ENCODE data around the gene KLRC2.
"Not testable (repeated sequence)": the region's sequence is repeated elsewhere in the genome, so short reads cannot be mapped to it uniquely, and the experiment has no call there.

The KLRC2 gene

GRCh38 chr12:10409392-10409791 is 26.4 kb downstream of the KLRC2 start, which contains the start of gene KLRC4:
Gene KLRC4, minus strand, starts transcription at chr12:10409757. Its CDS starts 182 bp downstream, at chr12:10409575.
- in situ Hi-C loops (cut with HindIII; ENCODE audit: low pct_ligation_motif_present, low pct_unique_long_range_greater_than_20kb, low sequenced_read_pairs): no loop called here
- no peak for DNase-seq

GRCh38 chr12:10408842-10409241 is 27.0 kb downstream of the KLRC2 start:
- no peak for DNase-seq
- in situ Hi-C loops (cut with HindIII; ENCODE audit: low pct_ligation_motif_present, low pct_unique_long_range_greater_than_20kb, low sequenced_read_pairs): no loop called here

GRCh38 chr12:10406725-10407124 is 29.1 kb downstream of the KLRC2 start:
- in situ Hi-C loops (cut with HindIII; ENCODE audit: low pct_ligation_motif_present, low pct_unique_long_range_greater_than_20kb, low sequenced_read_pairs): no loop called here
- DNase-seq: no peak

GRCh38 chr12:10405294-10405693 is 30.5 kb downstream of the KLRC2 start:
- no peak for DNase-seq
- in situ Hi-C loops (cut with HindIII; ENCODE audit: low pct_ligation_motif_present, low pct_unique_long_range_greater_than_20kb, low sequenced_read_pairs): no loop called here

GRCh38 chr12:10404798-10405197 is 31.0 kb downstream of the KLRC2 start:
- no peak for DNase-seq
- in situ Hi-C loops (cut with HindIII; ENCODE audit: low pct_ligation_motif_present, low pct_unique_long_range_greater_than_20kb, low sequenced_read_pairs): no loop called here

- DNase-seq: no peak
- in situ Hi-C loops (cut with HindIII; ENCODE audit: low pct_ligation_motif_present, low pct_unique_long_range_greater_than_20kb, low sequenced_read_pairs): no loop called here
Measured at GRCh38 chr12:10400829-10401228, 35.0 kb downstream of the KLRC2 start.

- in situ Hi-C loops (cut with HindIII; ENCODE audit: low pct_ligation_motif_present, low pct_unique_long_range_greater_than_20kb, low sequenced_read_pairs): no loop called here
- no peak for DNase-seq
Measured at GRCh38 chr12:10398168-10398567, 37.6 kb downstream of the KLRC2 start.

GRCh38 chr12:10397296-10397695 is 38.5 kb downstream of the KLRC2 start:
- in situ Hi-C loops (cut with HindIII; ENCODE audit: low pct_ligation_motif_present, low pct_unique_long_range_greater_than_20kb, low sequenced_read_pairs): no loop called here
- DNase-seq: no peak

GRCh38 chr12:10396176-10396575 is 39.6 kb downstream of the KLRC2 start:
- in situ Hi-C loops (cut with HindIII; ENCODE audit: low pct_ligation_motif_present, low pct_unique_long_range_greater_than_20kb, low sequenced_read_pairs); DNase-seq: not testable (repeated sequence)

GRCh38 chr12:10395390-10395998 is 40.3 kb downstream of the KLRC2 start:
- in situ Hi-C loops (cut with HindIII; ENCODE audit: low pct_ligation_motif_present, low pct_unique_long_range_greater_than_20kb, low sequenced_read_pairs): no loop called here
- no peak for DNase-seq

GRCh38 chr12:10394531-10395152 is 41.2 kb downstream of the KLRC2 start:
- DNase-seq; in situ Hi-C loops (cut with HindIII; ENCODE audit: low pct_ligation_motif_present, low pct_unique_long_range_greater_than_20kb, low sequenced_read_pairs): not testable (repeated sequence)

- DNase-seq: no peak
- in situ Hi-C loops (cut with HindIII; ENCODE audit: low pct_ligation_motif_present, low pct_unique_long_range_greater_than_20kb, low sequenced_read_pairs): no loop called here
Measured at GRCh38 chr12:10393291-10393690, 42.5 kb downstream of the KLRC2 start.

- in situ Hi-C loops (cut with HindIII; ENCODE audit: low pct_ligation_motif_present, low pct_unique_long_range_greater_than_20kb, low sequenced_read_pairs): no loop called here
- DNase-seq: peak; percentile 82
Measured at GRCh38 chr12:10392394-10392930, 43.3 kb downstream of the KLRC2 start.

- DNase-seq; in situ Hi-C loops (cut with HindIII; ENCODE audit: low pct_ligation_motif_present, low pct_unique_long_range_greater_than_20kb, low sequenced_read_pairs): not testable (repeated sequence)
Measured at GRCh38 chr12:10390991-10391390, 44.8 kb downstream of the KLRC2 start.

- in situ Hi-C loops (cut with HindIII; ENCODE audit: low pct_ligation_motif_present, low pct_unique_long_range_greater_than_20kb, low sequenced_read_pairs): no loop called here
- no peak for DNase-seq
Measured at GRCh38 chr12:10389904-10390303, 45.9 kb downstream of the KLRC2 start, which contains the start of gene KLRK1. Gene KLRK1, minus strand, starts transcription at chr12:10390041. Its CDS starts 1,231 bp downstream, at chr12:10388810.

GRCh38 chr12:10388624-10389413 is 47.0 kb downstream of the KLRC2 start:
- in situ Hi-C loops (cut with HindIII; ENCODE audit: low pct_ligation_motif_present, low pct_unique_long_range_greater_than_20kb, low sequenced_read_pairs): no loop called here
- DNase-seq: no peak

- in situ Hi-C loops (cut with HindIII; ENCODE audit: low pct_ligation_motif_present, low pct_unique_long_range_greater_than_20kb, low sequenced_read_pairs); DNase-seq: not testable (repeated sequence)
Measured at GRCh38 chr12:10387498-10387897, 48.3 kb downstream of the KLRC2 start.

GRCh38 chr12:10386857-10387256 is 49.0 kb downstream of the KLRC2 start:
- DNase-seq: no peak
- in situ Hi-C loops (cut with HindIII; ENCODE audit: low pct_ligation_motif_present, low pct_unique_long_range_greater_than_20kb, low sequenced_read_pairs): no loop called here

- DNase-seq: peak; percentile 15
Measured at GRCh38 chr12:10385166-10385613, 50.6 kb downstream of the KLRC2 start.

More at GRCh38 chr12:10385166-10385613, 50.6 kb downstream of the KLRC2 start:
- in situ Hi-C loops (cut with HindIII; ENCODE audit: low pct_ligation_motif_present, low pct_unique_long_range_greater_than_20kb, low sequenced_read_pairs): no loop called here
